ENCODE measurements around the gene MRPL58. TPM values are rescaled to one million over a fixed set of nuclear protein-coding genes. Genes with fewer than 3 reads are reported as not detected.

MRPL58 gene
- polyA plus RNA-seq, 1 donor (not counting 4 experiments of a cell fraction or from before 2014, with no cell fraction given): 61.1 TPM

DNA sequence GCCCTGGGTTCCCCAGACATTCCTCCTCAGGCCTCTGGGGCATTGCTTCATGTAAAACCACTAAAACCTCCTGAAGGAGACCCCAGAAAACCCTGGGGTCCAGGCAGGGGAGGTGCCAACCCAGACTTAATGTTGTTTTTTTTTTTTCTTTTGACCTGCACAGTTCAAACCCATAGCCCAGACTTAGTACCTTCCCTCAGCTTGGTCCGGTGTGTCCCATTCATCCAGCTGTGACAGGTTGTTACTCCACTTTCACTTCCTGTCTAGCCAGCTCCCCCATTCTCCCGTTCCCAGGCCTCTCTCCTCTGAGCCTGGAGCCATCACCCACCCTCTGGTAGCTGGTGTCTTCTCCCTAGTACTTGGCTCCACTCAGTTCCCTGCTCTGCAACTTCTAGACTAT is 20.2 kb upstream of the MRPL58 start:
- Histone ChIP-seq H3K9me1 (ENCODE audit: control insufficient read depth, extremely low read depth, insufficient read depth, low read length) (peaks cover 2% of the 10 kb centered on the region), H3K9ac (ENCODE audit: control insufficient read depth, extremely low read depth, insufficient read depth, low read length) (no peak overlapping the region), H4K20me1 (ENCODE audit: control insufficient read depth, extremely low read depth, insufficient read depth, low read length) (no peaks in the 10 kb centered on the region), H3K27ac (ENCODE audit: control insufficient read depth, insufficient read depth, low read length) (no peak overlapping the region), H3K27me3 (ENCODE audit: control insufficient read depth, extremely low read depth, insufficient read depth, low read length) (no peaks in the 10 kb centered on the region), H3K9me3 (ENCODE audit: control insufficient read depth, low read depth, low read length) (no peaks in the 10 kb centered on the region), H3K36me3 (ENCODE audit: control insufficient read depth in 2 of 2, extremely low read depth in 1 of 2, insufficient read depth in 2 of 2, low read length in 2 of 2) (peaks cover 0 to 2% of the 10 kb centered on the region in 2 experiments), H2AFZ (ENCODE audit: control insufficient read depth, low read length) (no peak overlapping the region), H3K4me3 (ENCODE audit: control insufficient read depth in 2 of 3, extremely low read depth in 1 of 3, insufficient read depth in 2 of 3, low read depth in 1 of 3, low read length in 3 of 3) (no peak overlapping the region), H3K79me2 (ENCODE audit: control insufficient read depth, insufficient read depth, low read length) (peaks cover 2% of the 10 kb centered on the region), H3K4me1 (ENCODE audit: control insufficient read depth, extremely low read depth, insufficient read depth, low read length) (peaks cover 37% of the 10 kb centered on the region), H3K4me2 (ENCODE audit: control insufficient read depth, extremely low read depth, insufficient read depth, low read depth, low read length) (no peak overlapping the region)
- TF ChIP-seq, protein P1, sequence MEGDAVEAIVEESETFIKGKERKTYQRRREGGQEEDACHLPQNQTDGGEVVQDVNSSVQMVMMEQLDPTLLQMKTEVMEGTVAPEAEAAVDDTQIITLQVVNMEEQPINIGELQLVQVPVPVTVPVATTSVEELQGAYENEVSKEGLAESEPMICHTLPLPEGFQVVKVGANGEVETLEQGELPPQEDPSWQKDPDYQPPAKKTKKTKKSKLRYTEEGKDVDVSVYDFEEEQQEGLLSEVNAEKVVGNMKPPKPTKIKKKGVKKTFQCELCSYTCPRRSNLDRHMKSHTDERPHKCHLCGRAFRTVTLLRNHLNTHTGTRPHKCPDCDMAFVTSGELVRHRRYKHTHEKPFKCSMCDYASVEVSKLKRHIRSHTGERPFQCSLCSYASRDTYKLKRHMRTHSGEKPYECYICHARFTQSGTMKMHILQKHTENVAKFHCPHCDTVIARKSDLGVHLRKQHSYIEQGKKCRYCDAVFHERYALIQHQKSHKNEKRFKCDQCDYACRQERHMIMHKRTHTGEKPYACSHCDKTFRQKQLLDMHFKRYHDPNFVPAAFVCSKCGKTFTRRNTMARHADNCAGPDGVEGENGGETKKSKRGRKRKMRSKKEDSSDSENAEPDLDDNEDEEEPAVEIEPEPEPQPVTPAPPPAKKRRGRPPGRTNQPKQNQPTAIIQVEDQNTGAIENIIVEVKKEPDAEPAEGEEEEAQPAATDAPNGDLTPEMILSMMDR (optimal IDR thresholded peaks at IDR 0.05 in 1 of 3, IDR thresholded peaks at IDR 0.05 in 1 of 3, conservative IDR thresholded peaks at IDR 0.05 in 1 of 3; ENCODE audit: extremely low read depth in 1 of 3, insufficient read depth in 2 of 3, low read length in 3 of 3): no peak
- no peak for TF ChIP-seq EZH2 (IDR thresholded peaks at IDR 0.05; ENCODE audit: low read length)
- DNase-seq (ENCODE audit: low read depth, low spot score): no peak
- dilution Hi-C loops (cut with MboI; ENCODE audit: extremely low pct_ligation_motif_present, low sequenced_read_pairs): no loop called here
- no peak for FAIRE-seq

DNA sequence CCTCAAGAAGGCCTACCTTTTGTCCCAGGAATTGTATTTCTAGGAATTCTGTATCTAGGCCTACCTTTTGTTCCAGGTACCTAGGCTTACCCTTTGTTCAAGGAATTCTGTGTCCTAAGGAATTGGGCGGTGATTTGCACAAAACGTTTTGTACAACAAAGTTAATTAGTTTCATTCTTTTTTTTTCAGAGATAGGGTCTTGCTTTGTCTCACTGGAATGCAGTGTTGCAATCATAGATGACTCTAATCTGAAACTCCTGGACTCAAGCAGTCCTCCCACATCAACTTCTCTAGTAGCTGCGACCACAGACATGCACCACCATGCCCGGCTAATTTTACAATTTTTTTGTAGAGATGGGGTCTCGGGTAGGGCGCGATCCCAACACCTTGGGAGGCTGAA is 18.0 kb upstream of the MRPL58 start:
- Histone ChIP-seq H3K9me1 (ENCODE audit: control insufficient read depth, extremely low read depth, insufficient read depth, low read length) (peaks cover 2% of the 10 kb centered on the region), H3K4me2 (ENCODE audit: control insufficient read depth, extremely low read depth, insufficient read depth, low read depth, low read length) (no peak overlapping the region), H3K4me3 (ENCODE audit: control insufficient read depth in 2 of 3, extremely low read depth in 1 of 3, insufficient read depth in 2 of 3, low read depth in 1 of 3, low read length in 3 of 3) (no peak overlapping the region), H3K27me3 (ENCODE audit: control insufficient read depth, extremely low read depth, insufficient read depth, low read length) (no peaks in the 10 kb centered on the region), H2AFZ (ENCODE audit: control insufficient read depth, low read length) (no peak overlapping the region), H3K4me1 (ENCODE audit: control insufficient read depth, extremely low read depth, insufficient read depth, low read length) (peaks cover 29% of the 10 kb centered on the region), H4K20me1 (ENCODE audit: control insufficient read depth, extremely low read depth, insufficient read depth, low read length) (no peaks in the 10 kb centered on the region), H3K79me2 (ENCODE audit: control insufficient read depth, insufficient read depth, low read length) (no peaks in the 10 kb centered on the region), H3K27ac (ENCODE audit: control insufficient read depth, insufficient read depth, low read length) (no peak overlapping the region), H3K9me3 (ENCODE audit: control insufficient read depth, low read depth, low read length) (no peaks in the 10 kb centered on the region), H3K36me3 (ENCODE audit: control insufficient read depth in 2 of 2, extremely low read depth in 1 of 2, insufficient read depth in 2 of 2, low read length in 2 of 2) (peaks cover 4 to 6% of the 10 kb centered on the region in 2 experiments), H3K9ac (ENCODE audit: control insufficient read depth, extremely low read depth, insufficient read depth, low read length) (no peak overlapping the region)
- TF ChIP-seq, protein P1 (optimal IDR thresholded peaks at IDR 0.05 in 1 of 3, IDR thresholded peaks at IDR 0.05 in 1 of 3, conservative IDR thresholded peaks at IDR 0.05 in 1 of 3; ENCODE audit: extremely low read depth in 1 of 3, insufficient read depth in 2 of 3, low read length in 3 of 3): no peak
- TF ChIP-seq EZH2 (IDR thresholded peaks at IDR 0.05; ENCODE audit: low read length): no peak
- FAIRE-seq: no peak
- dilution Hi-C loops (cut with MboI; ENCODE audit: extremely low pct_ligation_motif_present, low sequenced_read_pairs): no loop called here
- no peak for DNase-seq (ENCODE audit: low read depth, low spot score)

Data from keratinocyte (primary cell).